Osteocyte (in vitro differentiated cells): ENCODE measurements around the gene ADGRL1. TPM values are rescaled to one million over a fixed set of nuclear protein-coding genes. Genes with fewer than 3 reads are reported as not detected.
"Not testable (repeated sequence)": the region's sequence is repeated elsewhere in the genome, so short reads cannot be mapped to it uniquely, and the experiment has no call there.

Source experiments
- DNase-seq: peaks from one replicate; pipeline ENCODE4 v3.0.0; 2021; ENCODE audit warnings: mixed read lengths; ENCODE audit not compliant: unreplicated experiment; ENCODE audit errors: extremely low spot score
- H3K27ac Mint-ChIP-seq: one replicate; pipeline ENCODE4 v1.8.0; 2021; ENCODE audit warnings: mild to moderate bottlenecking, mixed read lengths; ENCODE audit not compliant: unreplicated experiment
- H3K27me3 Mint-ChIP-seq: one replicate; pipeline ENCODE4 v1.8.0; 2021; ENCODE audit warnings: mixed read lengths; ENCODE audit not compliant: unreplicated experiment
- H3K36me3 Mint-ChIP-seq: one replicate; pipeline ENCODE4 v1.8.0; 2021; ENCODE audit warnings: mixed read lengths; ENCODE audit not compliant: unreplicated experiment
- H3K4me1 Mint-ChIP-seq: one replicate; pipeline ENCODE4 v1.8.0; 2021; ENCODE audit warnings: mixed read lengths; ENCODE audit not compliant: unreplicated experiment
- H3K4me3 Mint-ChIP-seq: one replicate; pipeline ENCODE4 v1.8.0; 2021; ENCODE audit warnings: mild to moderate bottlenecking, moderate library complexity, mixed read lengths; ENCODE audit not compliant: unreplicated experiment
- H3K9me3 Mint-ChIP-seq: one replicate; pipeline ENCODE4 v1.8.0; 2021; ENCODE audit warnings: mixed read lengths; ENCODE audit not compliant: unreplicated experiment
- CTCF ChIP-seq: fragments of 200-600 bp; sonication (generic); IDR thresholded peaks from 2 replicates; pipeline ENCODE4 v1.5.0; 2021; ENCODE audit warnings: antibody characterized with exemption, mild to moderate bottlenecking, moderate library complexity
- total RNA-seq: library from RNA; stranded (reverse); gene quantifications from 2 replicates; pipeline ENCODE4 v1.2.1, GENCODE V29; 2021

Gene ADGRL1
- total RNA-seq, 1 donor from 2014 or later, result 43.5 TPM

- no peak for DNase-seq
- H3K36me3 Mint-ChIP-seq, result peaks cover 7% of the 10 kb centered on the region
- no peak overlapping the region for H3K4me3 Mint-ChIP-seq
- no peak overlapping the region for H3K27ac Mint-ChIP-seq
- H3K4me1 Mint-ChIP-seq, result peaks cover 28% of the 10 kb centered on the region
- H3K27me3 Mint-ChIP-seq, result no peaks in the 10 kb centered on the region
- no peaks in the 10 kb centered on the region for H3K9me3 Mint-ChIP-seq
- no peak for TF ChIP-seq CTCF
These were observed 57.1 kb downstream of the ADGRL1 start for GRCh38 chr19:14148751-14149410.

DNA sequence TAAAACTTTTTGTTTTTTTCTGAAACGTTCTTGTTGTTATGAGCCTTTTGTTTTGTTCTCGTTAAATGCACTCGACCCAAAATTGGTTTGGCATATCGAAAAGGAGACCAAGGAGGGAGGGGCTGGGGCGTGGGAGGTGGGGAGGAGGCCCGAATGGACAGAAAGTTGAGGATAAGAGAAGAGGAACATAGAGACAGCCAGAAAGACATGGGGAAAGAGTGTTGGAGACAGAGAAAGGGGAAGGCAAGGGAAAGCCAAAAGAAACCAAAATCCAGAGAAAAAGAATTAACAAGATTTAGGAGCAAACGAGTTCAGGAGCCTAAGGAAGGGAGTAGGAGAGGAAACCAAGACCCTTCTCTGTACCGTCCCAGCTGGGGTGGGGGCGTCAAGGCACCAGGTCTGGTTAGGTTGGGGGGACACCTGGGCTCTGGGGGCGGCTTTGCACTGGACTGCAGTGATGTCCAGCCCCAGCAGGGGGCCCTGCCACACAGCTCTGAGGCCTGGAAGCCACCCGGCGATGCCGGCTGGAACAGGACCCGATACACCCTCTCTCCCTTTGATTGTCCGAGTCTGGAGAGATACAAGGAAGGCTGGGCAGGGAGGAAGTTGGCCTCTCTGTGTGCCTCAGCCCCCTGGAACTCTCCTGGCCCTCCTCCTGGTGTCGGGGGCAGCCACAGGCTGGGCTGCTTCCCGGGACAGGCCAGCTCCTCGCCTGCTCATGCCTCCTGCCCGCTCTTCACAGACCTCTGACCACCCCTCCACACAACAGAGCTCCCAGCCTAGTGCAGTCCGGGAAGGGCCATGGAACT, 58.0 kb downstream of the ADGRL1 start:
- peak; percentile 75 for TF ChIP-seq CTCF
- no peak for DNase-seq
- H3K4me3 Mint-ChIP-seq, result no peak overlapping the region

GRCh38 chr19:14146789-14147216, 59.2 kb downstream of the ADGRL1 start:
- DNase-seq, result no peak
- Mint-ChIP-seq H3K27me3 (no peaks in the 10 kb centered on the region), H3K4me1 (peaks cover 28% of the 10 kb centered on the region), H3K27ac (peak overlapping the region; percentile 64), H3K9me3 (no peaks in the 10 kb centered on the region), H3K4me3 (no peak overlapping the region), H3K36me3 (peaks cover 2% of the 10 kb centered on the region)
- no peak for TF ChIP-seq CTCF

More for the DNA sequence above, 58.0 kb downstream of the ADGRL1 start:
- Mint-ChIP-seq H3K9me3 (no peaks in the 10 kb centered on the region), H3K4me1 (peaks cover 28% of the 10 kb centered on the region), H3K27ac (peak overlapping the region; percentile 60), H3K27me3 (no peaks in the 10 kb centered on the region), H3K36me3 (peaks cover 5% of the 10 kb centered on the region)

DNA sequence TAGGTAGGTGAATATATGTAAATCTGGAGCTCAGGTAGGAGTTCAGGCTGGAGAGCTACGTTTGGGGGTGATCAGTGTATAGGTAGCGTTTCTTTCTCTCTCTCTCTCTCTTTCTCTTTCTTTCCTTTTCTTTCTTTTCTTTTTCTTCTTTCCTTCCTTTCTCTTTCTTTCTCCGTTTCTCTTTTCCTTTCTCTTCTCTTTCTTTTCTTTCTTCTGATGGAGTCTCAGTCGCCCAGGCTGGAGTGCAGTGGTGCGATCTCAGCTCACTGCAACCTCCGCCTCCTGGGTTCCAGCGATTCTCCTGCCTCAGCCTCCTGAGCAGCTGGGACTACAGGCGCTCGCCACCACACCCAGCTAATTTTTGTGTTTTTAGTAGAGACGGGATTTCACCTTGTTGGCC, 59.8 kb downstream of the ADGRL1 start:
- DNase-seq, H3K9me3 Mint-ChIP-seq, H3K4me3 Mint-ChIP-seq, H3K27me3 Mint-ChIP-seq, H3K36me3 Mint-ChIP-seq: not testable (repeated sequence)
- H3K4me1 Mint-ChIP-seq, result peaks cover 28% of the 10 kb centered on the region
- H3K27ac Mint-ChIP-seq, result peak overlapping the region; percentile 57

GRCh38 chr19:14145381-14145780, 60.6 kb downstream of the ADGRL1 start:
- DNase-seq, result no peak
- no peaks in the 10 kb centered on the region for H3K27me3 Mint-ChIP-seq
- peaks cover 30% of the 10 kb centered on the region for H3K4me1 Mint-ChIP-seq
- no peak overlapping the region for H3K4me3 Mint-ChIP-seq
- H3K27ac Mint-ChIP-seq, result peak overlapping the region; percentile 24
- no peaks in the 10 kb centered on the region for H3K36me3 Mint-ChIP-seq
- no peaks in the 10 kb centered on the region for H3K9me3 Mint-ChIP-seq
- TF ChIP-seq CTCF, result no peak
